Stimulated activated CD4-positive, alpha-beta T cell treated with anti-CD3 and anti-CD28 coated beads, Interleukin-12 subunit alpha, Interleukin-12 subunit beta, amount 100 ng/mL, for 24 hours (primary cell): Measurements from ENCODE around the gene INTS13.
"Not testable (repeated sequence)": the region's sequence is repeated elsewhere in the genome, so short reads cannot be mapped to it uniquely, and the experiment has no call there.

Experiments
- DNase-seq, 2 experiments: peaks; one replicate each; pipeline ENCODE4 v3.0.0-alpha.2; 2020; ENCODE audit warnings: low read depth in 2 of 2

INTS13 gene

DNA sequence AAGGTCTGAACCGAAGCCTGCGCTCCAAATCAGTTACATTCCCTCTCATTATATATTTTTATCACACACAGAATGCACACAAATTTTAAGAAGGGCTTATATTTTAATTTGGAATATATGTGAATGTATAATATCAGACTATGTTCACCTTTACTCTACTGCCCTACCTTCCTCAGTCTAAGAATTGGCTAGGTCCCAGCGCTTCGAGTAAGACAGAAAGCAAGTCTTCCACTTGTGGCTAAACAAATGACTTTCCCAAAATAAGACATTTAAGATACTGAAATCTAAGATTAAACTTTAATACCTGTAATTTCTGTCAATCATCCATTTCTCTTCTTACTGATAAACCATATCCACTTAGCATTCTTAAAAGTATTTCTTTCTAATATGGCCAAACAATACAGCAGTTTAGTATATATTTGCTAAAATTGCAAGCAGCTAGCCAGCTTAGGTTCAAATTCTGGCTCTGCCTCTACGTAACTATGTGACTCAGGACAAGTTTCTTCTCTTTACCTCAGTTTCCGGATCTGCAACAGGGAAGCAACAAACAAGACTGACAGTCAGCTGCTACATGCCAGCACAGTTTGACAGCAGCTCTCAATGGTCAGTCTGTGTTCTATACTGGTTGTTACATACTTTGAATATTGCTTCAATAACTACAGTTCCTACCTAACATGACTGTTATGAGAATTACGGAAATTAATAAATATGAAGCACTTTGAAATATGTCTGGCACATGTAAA lies 2.0 kb downstream of the INTS13 start:
- no peak for DNase-seq

DNA sequence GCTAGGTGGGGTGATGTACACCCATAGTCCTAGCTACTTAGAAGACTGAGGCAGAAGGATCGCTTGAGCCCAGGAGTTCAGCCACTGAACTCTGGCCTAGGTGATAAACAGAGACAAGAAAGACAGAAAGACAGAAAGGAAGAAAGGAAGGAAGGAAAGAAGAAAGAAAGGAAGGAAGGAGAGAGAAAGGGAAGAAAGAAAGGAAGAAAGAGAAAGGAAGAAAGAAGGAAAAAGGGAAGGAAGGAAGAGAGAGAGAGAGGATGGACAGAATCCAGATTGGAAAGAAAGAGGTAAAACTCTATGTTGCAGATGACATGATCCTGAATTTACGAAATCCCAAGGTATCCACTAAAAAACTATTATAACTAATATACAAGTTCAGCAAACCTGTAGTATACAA lies 8.2 kb downstream of the INTS13 start:
- no peak for DNase-seq

DNA sequence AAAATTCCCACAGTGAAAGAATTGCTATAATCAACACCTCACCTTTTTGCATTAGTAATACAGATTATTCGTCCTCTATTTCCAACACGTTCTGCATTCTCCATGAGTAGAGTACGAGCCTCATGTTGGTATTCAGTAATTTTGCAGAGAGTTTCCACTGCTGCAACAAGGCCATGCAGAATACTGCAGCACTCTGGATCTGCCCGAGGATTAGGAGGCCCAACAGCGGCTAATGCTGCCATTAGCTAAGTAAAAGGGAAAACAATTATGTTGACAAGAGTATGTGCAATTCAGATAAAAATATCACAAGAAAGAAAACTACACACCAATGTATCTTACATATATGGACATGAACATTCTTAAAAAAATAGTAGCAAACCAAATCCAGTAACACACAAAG lies 9.1 kb downstream of the INTS13 start:
- no peak for DNase-seq

DNA sequence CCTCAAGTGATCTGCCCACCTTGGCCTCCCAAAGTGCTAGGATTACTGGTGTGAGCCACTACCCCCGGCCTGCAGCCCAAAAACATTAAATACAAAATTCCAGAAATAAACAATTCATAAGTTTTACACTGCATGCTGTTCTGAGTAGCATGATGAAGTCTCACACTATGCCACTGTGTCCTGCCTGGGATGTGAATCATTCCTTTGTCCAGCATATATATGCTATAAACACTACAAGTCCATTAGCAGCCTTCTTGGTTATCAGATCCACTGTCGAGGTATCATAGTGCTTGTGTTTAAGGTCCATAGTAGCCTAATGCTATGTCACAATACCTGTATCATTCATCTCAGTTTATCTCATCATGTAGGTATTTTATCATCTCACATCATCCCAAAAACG lies 15.9 kb downstream of the INTS13 start:
- DNase-seq, result no peak

DNA sequence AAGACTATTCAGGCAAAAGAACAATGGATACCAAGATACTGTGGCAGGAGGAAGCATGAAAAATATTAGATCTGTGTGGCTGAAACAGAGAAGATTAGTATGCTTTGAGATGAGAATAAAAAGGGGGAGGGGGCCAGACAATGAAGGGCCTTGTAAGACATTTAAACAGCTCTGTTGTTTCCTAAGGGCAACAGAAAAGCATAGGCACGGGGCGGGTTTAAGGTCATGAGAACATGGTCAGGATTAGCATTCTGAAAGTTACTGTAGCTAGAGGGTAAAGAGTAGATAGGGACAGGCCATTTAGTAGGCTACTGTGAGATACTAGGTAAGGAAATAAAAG lies 18.6 kb downstream of the INTS13 start:
- no peak for DNase-seq

DNA sequence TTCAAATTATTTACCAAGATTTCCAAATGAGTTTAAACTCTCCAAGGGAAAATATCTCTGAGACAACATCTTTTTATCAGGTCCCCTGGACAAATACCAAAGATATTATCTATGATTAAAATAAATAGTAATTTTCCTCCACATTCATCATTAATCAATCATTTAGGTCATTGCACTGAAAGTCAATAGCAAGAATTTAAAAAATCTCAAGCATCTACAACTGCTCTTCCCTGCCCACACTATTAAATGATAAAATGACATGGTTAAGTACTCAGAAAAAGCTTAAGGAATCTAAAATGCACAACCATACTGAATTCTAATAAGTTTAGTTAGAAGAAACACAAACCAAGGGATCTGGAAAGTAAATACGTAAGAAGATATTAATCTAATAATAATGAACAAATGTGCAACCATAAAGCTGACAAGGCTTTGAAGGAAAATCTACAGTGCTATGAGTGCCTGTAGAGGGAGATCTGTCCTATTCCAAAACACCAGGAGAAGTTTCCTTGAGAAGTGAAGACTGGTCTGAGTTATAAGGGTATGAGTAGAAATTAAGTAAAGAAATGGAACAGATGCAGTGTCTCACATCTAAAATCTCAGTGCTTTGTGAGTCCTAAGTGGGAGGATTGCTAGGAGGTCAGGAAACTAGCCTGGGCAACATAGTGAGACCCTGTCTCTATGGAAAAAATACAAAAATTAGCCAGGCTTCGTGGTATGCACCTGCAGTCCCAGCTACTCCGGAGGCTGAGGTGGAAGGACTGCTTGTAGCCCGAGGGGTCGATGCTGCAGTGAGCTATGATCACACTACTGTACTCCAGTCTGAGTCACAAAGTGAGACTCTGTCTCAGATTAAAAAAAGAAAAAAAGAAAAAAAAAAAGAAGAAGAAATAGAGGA lies 19.2 kb downstream of the INTS13 start:
- DNase-seq, result no peak

DNA sequence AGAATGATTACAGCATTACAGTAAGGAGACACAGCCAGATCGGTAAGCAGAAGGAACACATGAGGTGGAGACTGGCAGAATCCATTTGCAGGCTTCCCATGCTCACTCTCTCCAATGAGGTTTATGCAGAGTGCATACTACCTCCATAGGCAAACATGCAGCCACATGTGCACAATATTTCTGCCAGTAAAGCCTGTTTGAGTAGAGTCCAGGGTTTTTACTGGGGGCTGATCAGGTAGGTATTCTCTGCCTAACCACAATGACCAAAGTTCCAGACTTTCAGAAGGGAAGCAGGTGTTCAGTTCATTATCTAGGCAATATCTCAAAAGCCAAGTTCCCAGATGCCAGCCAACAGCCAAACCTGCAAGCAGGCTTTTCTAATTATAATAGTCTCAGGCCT lies 31.1 kb downstream of the INTS13 start:
- no peak for DNase-seq

DNA sequence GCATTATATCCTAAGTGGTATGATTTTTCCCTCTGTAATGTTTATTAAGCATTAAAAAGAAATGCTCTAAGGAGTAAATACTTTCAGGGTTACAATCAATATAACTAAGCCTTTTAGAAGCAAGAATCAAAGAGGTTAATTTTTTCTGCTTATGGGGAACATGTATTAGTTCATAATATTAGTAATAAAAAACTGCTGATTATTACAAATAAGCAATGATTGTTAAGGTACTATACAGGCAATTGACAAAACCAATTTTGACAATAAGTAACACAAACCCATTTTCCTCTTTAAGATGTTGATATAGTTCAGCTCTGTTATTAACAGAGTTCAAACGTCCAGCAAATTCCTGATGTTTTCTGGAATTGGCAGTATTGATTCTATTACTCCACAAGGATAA lies 31.8 kb downstream of the INTS13 start:
- no peak for DNase-seq

DNA sequence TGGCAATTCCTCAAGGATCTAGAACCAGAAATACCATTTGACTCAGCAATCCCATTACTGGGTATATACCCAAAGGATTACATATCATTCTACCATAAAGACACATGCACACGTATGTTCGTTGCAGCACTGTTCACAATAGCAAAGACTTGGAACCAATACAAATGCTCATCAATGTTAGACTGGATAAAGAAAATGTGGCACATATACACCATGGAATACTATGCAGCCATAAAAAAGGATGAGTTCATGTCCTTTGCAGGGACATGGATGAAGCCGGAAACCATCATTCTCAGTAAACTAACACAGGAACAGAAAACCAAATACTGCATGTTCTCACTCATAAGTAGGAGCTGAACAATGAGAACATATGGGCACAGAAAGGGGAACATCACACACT lies 34.4 kb downstream of the INTS13 start:
- not testable (repeated sequence) for DNase-seq

DNA sequence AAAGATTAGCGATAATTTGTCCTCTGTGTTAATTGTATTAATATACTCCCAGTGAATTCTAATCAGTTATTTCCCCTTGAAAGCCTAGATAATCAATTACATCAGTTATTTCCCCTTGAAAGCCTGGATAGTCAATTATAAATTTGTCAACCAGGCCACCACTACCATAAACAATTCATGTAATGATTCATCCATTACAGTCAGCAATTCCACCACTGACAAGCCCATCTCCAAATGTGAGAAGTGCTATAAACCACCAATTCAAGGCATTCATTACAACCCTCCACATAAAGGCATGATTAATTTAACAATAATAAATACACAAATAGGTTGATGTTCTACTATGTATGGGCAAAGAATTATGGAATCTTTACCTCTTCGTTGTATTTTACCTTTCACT lies 40.9 kb downstream of the INTS13 start:
- no peak for DNase-seq

DNA sequence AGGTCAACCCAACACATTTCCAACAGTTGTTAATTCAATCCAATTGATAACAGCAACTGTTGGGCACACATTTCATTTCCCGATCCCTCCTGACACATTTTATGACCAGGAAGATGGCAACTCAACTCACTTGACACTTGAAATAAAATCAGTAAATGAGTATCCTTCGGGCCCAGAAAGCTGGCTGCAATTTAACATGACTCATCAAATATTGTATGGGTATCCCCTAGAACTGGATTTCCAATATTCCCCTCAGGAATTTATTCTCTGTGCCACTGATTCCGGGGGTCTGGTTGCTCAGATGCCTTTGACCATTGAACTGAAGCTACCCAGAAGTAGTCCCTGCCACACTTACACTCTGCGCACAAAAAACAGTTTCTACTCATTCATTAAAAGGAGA lies 42.1 kb downstream of the INTS13 start:
- no peak for DNase-seq

DNA sequence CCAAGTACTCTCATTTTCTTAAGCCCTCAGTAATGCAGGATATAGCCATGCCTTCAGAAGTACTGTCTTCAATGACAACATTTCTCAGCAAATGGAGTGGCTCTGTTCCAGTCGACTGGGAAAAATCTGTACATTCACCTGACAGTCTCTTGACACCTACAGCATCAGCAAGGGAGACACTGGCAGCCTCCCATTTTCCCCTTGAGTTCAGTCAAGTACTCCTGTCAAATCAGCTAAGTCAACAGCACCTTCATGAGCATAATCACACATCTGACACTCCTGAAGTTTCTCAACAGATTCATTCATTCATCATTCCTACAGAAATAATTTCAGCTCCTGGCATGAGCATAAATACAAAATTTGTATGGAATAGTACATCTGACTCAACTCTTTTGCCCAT lies 46.1 kb downstream of the INTS13 start:
- DNase-seq, result no peak

DNA sequence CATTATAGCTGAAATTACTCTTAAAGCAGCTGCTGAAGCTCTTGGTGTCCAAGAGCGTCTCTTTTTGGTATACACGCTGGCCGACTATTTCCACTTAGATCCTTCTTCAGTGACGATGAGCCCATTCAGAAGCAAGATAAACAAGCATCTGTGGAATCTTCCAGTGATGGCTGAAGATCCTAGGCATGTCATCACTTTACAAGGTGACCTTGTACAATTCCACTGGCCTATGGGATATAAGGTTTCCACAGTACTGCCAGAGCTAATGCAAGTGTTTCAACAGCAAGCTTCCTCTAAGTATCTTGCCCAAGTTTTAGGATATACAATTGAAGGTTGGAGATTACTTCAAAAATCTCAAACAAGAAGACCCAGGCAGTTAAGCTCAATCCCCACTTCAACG lies 47.0 kb downstream of the INTS13 start:
- no peak for DNase-seq

DNA sequence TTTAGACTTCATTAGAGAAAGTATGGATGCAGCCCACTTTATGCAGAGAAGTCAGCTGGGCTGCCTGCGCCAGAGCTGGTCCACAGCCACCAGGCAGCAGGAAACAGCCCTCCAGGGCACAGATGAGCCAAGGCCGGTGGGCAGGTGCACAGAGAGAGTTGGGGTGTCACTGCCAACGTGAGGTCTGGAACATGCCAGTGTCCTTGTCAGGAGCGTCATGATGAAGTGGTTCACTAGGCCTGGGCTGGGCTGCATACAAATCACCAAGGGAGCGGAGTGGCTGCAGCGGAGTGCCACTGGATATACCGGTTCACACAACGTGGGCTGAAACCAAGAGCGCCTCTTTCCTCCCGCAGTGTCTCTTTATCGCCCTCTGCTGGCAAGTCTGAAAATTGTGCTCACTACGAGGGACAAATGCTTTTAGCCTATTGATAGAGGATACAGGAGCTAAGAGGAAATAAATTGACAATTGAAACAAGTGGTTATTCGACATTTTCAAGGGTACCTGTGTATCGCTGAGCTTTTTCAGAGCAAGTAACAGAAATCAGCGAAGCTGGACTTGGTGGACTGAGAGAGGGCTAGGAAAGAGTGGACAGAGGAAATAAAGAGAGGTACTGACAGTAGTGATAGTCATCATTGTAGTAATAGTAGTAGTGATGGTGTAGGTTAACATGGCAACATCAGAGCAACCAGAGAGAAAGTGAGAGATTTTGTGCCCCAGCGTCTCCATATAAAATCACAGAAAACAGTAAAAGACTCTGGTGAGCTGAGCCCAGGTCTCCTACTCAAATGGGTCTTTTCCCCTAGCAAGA lies 52.8 kb downstream of the INTS13 start:
- DNase-seq, result peak; percentile 66 to 78

DNA sequence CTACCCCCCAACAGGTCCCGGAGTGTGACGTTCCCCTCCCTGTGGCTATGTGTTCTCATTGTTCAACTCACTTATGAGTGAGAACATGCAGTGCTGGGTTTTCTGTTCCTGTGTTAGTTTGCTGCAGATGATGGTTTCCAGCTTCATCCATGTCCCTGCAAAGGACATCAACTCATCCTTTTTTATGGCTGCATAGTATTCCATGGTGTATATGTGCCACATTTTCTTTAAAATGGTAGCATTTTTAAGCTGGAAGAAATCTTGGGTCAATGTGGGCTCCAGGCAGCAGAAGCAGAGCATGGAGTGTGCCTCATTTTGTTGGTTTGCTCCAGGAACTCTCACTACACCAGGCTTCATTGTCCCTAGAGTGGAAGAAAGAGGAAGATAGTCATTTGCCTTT lies 57.2 kb downstream of the INTS13 start:
- no peak for DNase-seq

DNA sequence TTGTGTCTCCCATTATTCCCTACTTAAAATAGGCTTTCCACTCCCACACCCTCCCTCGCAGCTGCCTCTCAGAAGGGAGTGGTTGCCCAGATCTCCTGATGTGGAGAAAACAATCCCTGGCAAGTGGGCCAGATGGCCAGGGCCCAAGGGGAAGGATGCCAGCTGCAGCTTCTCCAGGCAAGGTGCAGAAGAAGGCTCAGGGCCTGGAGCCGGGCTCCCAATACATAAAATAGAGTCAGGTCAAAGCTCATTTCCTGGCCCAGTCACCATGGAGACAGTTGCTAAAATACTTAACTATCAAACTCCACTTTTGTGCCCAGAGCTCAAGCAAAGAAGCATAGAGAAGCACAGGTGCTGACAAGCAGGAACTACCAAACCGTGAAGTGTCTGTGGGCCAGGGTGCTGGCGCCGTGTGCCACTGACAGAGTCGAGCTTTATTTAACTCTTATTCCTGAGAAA lies 59.1 kb downstream of the INTS13 start:
- no peak for DNase-seq

DNA sequence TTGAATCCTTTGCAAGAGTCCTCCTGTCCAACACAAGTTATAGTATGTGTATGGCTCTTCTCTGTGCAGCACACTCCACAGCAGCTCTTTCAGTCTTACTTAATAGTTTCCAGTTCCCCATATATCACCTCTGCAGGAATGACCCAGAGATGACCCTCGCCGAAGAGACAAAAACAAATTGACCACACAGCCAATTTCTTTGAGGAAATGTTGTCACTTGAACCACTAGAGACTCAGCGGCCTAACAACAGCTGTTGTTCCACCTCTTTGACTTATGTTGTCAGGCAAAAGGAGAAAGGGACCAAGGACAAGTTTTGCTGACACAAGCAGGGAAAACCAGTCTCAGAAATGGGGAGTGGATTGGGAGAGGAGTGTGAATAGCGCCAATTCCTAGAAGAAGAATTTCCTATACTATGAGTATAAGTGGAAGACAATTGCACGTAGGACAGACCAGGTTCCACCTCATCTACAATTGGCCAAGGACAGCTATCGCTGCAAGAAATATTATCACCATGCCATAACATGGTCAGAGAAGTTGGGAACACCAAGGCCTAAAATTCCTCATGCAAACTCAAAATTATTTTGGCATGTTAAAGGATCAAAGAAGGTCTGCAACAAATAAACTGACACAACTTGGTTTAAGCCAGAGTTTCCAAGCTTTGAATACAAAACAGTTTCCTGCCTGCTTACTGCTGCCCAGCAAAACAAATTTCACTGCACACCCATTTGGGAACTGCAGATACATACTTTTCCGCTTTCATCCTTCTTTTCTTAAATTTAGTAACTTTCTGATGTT lies 63.1 kb downstream of the INTS13 start:
- no peak for DNase-seq

DNA sequence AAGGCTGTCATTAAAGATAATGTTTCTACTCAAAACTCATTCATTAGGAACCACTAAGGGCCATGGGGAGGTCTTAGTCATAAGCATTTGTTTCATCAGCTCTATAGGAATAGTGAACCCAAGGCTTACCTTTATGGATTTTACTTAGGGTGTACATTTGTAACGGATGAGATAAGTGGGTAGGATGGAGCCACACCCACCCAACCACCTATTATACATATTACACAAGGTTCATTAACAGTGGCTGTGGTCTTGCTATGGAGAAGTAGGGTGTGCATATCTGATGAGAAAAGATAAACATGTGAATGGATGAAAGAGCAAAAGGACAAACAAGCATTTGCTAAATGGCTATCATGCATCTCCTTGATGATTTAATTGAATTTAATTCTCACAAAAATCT lies 65.2 kb downstream of the INTS13 start:
- DNase-seq, result no peak

DNA sequence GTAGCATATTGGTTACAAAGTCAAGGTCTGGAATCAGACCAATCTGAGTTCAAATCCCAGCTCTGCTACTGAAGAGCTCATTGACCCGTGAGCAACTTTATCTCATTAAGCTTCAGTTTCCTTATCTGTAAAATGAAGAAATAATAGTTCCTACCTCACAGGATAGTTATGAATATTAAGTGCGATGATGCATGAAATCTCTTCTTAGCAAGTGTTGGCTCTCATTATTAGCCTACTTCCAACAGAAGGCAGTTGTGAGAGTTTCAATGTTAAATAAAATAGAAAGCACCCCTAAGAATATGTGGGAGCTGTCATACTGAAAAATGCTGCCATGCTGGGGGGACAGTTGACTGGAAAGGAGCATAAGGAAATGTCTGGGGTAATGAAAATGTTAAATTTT lies 65.8 kb downstream of the INTS13 start:
- no peak for DNase-seq

DNA sequence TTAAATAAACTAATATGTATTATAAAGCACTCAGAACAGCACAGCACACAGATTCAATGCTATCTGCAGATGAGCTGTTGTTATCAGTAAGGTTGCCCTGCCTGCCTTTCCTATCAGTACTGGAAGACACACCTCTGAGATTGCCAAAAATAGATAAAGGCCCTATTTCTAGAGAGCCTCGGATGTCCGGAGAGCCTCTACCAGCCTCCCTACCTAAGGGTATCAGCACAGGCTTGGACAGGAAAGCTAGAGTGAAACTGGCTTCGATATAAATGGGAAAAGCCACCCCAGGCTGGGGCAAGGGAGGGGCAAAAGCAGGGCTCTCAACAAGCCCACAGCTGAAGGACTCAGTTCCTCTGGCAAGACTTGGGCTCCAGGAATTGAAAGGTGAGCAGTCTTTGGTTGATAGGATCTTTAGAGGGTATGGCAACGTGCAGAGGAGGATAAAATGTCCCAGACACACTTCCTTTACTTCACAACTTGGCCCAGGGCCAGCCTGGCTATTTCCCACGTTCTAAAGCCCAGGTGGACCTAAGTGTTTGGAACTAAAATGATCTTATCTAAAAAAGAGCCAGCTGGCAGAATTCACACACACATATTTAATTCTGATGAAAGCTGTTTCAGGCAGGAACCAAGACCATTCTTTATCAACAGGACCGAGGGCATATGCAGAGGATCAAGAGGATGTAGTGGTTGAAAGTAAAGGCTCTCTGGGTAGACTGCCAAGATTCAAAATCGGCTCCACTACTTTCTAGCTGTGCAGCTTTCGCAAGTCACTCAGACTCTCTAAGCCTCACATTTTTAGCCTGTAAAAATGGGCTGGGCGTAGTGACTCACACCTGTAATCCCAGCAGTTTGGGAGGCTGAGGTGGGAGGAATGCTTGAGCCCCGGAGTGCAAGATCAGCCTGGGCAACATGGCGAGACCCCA lies 67.0 kb downstream of the INTS13 start:
- no peak for DNase-seq
